ENCODE results near the gene EPHA6. TPM values are rescaled to one million over a fixed set of nuclear protein-coding genes. Genes with fewer than 3 reads are reported as not detected.

The EPHA6 gene
- total and polyA plus RNA-seq, 7 donors, result 0.58 to 53.5 (median 45.4) TPM; not detected in 2

GRCh38 chr3:97197830-97198229, 383.4 kb downstream of the EPHA6 start:
- no peak overlapping the region for H3K27ac ChIP-seq
- H3K27me3 ChIP-seq, result no peaks in the 10 kb centered on the region
- H3K4me1 ChIP-seq, result peaks cover 0 to 13% (median 9%) of the 10 kb centered on the region in 4 donors
- WGBS, 2 donors, result 81 to 88% methylated on average over 1 of the region's 1 CpG
- TF ChIP-seq POLR2AphosphoS5 (IDR thresholded peaks at IDR 0.05) (no peak), EP300 (IDR thresholded peaks at IDR 0.05) (no peak), POLR2A (IDR thresholded peaks at IDR 0.05) (no peak), CTCF (IDR thresholded peaks at IDR 0.05) (no peak)
- no peaks in the 10 kb centered on the region for H3K9me3 ChIP-seq
- no peak for DNase-seq
- H3K4me3 ChIP-seq, result no peak overlapping the region
- intact Hi-C loops (cut with DNase I), result no loop called here
- H3K36me3 ChIP-seq, result no peaks in the 10 kb centered on the region

- no peak for DNase-seq
- intact Hi-C loops (cut with DNase I), result no loop called here
- Histone ChIP-seq H3K4me3 (no peak overlapping the region), H3K27ac (no peak overlapping the region), H3K36me3 (no peaks in the 10 kb centered on the region), H3K4me1 (peaks cover 0 to 13% (median 9%) of the 10 kb centered on the region in 4 donors), H3K9me3 (no peaks in the 10 kb centered on the region), H3K27me3 (no peaks in the 10 kb centered on the region)
- TF ChIP-seq EP300 (IDR thresholded peaks at IDR 0.05) (no peak), CTCF (IDR thresholded peaks at IDR 0.05) (no peak), POLR2A (IDR thresholded peaks at IDR 0.05) (no peak), POLR2AphosphoS5 (IDR thresholded peaks at IDR 0.05) (no peak)
- WGBS, 2 donors, result 89 to 90% methylated on average over 3 of the region's 3 CpGs
Observed at GRCh38 chr3:97200387-97200786, 386.0 kb downstream of the EPHA6 start.

DNA sequence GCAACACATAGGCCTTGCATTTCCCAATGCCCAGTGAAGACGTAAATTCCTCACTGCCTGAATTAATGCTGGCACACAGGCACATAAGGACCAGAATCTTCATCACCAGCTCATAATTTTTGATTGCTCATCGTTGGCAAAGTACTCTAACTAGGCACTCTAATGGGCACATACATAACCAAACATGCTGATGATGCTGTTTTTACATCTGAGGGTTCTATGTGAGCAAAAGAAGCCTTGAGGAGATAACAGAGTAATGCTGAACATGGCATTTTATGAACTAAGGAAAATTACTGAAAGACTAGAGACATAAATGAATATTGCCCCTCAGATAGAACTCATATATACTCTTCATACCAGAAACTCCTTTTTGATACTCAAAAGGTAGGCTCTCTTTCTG, 387.4 kb downstream of the EPHA6 start:
- WGBS, 2 donors, result 76 to 85% methylated on average over 2 of the region's 2 CpGs
- Histone ChIP-seq H3K9me3 (no peaks in the 10 kb centered on the region), H3K27ac (no peak overlapping the region), H3K36me3 (no peaks in the 10 kb centered on the region), H3K4me1 (peaks cover 0 to 13% (median 9%) of the 10 kb centered on the region in 4 donors), H3K27me3 (no peaks in the 10 kb centered on the region), H3K4me3 (no peak overlapping the region)
- intact Hi-C loops (cut with DNase I), result no loop called here
- TF ChIP-seq EP300 (IDR thresholded peaks at IDR 0.05) (no peak), POLR2A (IDR thresholded peaks at IDR 0.05) (no peak), POLR2AphosphoS5 (IDR thresholded peaks at IDR 0.05) (no peak), CTCF (IDR thresholded peaks at IDR 0.05) (no peak)
- no peak for DNase-seq

DNA sequence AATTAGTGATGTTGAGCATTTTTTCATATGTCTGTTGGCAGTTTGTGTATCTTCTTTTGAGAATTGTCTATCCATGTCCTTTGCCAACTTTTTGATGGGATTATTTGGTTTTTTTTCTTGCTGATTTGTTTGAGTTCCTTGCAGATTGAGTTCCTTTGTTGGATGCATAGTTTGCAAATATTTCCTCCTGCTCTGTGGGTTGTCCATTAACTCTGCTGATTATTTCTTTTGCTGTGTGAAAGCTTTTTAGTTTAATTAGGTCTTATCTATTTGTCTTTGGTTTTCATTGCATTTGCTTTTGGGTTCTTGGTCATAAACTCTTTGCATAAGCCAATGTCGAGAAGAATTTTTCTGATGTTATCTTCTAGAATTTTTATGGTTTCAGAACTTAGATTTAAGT, 414.6 kb downstream of the EPHA6 start:
- H3K36me3 ChIP-seq, result no peaks in the 10 kb centered on the region
- peaks cover 0 to 29% (median 18%) of the 10 kb centered on the region in 4 donors for H3K4me1 ChIP-seq
- TF ChIP-seq CTCF (IDR thresholded peaks at IDR 0.05) (no peak), POLR2A (IDR thresholded peaks at IDR 0.05) (no peak), POLR2AphosphoS5 (IDR thresholded peaks at IDR 0.05) (no peak), EP300 (IDR thresholded peaks at IDR 0.05) (no peak)
- no peak overlapping the region for H3K27ac ChIP-seq
- no peak for DNase-seq
- intact Hi-C loops (cut with DNase I), result no loop called here
- no peak overlapping the region for H3K4me3 ChIP-seq
- H3K27me3 ChIP-seq, result no peaks in the 10 kb centered on the region
- no peaks in the 10 kb centered on the region for H3K9me3 ChIP-seq
- 17 to 72% methylated on average over 1 of the region's 1 CpG for WGBS, 2 donors

DNA sequence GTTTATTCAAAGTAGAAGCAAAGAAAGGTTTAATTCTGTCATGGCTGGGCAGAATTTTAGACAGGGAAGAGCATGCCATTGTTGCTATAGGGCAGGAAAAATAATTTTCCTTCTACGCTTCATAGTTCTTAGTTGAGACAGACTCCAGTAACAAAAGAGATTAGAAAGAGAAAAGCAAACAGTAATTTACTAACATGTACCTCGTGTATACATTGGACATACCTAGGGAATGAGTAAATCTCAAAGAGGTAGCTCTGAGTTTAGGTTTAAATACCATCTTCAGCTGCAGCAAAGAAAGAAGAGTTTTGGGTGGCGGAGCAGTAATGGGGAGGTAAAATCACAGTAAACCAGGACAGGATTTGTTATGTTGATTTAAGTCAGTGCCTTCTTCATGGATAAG, 416.1 kb downstream of the EPHA6 start:
- TF ChIP-seq POLR2AphosphoS5 (IDR thresholded peaks at IDR 0.05) (no peak), POLR2A (IDR thresholded peaks at IDR 0.05) (no peak), CTCF (IDR thresholded peaks at IDR 0.05) (no peak), EP300 (IDR thresholded peaks at IDR 0.05) (no peak)
- Histone ChIP-seq H3K4me1 (peaks cover 0 to 36% (median 18%) of the 10 kb centered on the region in 4 donors), H3K4me3 (no peak overlapping the region), H3K9me3 (no peaks in the 10 kb centered on the region), H3K36me3 (no peaks in the 10 kb centered on the region), H3K27me3 (no peaks in the 10 kb centered on the region), H3K27ac (peak overlapping the region in 1 of 4 donors; percentile 75)
- DNase-seq, result no peak
- WGBS, 2 donors, result 53 to 72% methylated on average over 3 of the region's 3 CpGs
- intact Hi-C loops (cut with DNase I), result loop anchor here (10.0 kb wide), 1 partner anchor 366 kb away; no protein-coding TSS in a partner anchor
